Panc1 (cell line): Measurements from ENCODE around the gene UBE2G2. TPM values are rescaled to one million over a fixed set of nuclear protein-coding genes. Genes with fewer than 3 reads are reported as not detected.

Experiments used
- ATAC-seq: fragments of 200-7000 bp; cut with Tn5 transposase; 2 replicates; pipeline ENCODE4 v1.9.1; 2020; ENCODE audit warnings: mild to moderate bottlenecking, moderate library complexity
- BruUV-seq: library from RNA; stranded (reverse); fragments of 400-500 nt; replicated peaks from 2 replicates; lab custom pipeline; 2021; lab: Mats Ljungman, UMichigan
- CTCF ChIA-PET: fragments of 300-600 bp; sonication (Branson Sonifier 250); formaldehyde crosslinking; loops from one replicate; lab custom pipeline; 2022; ENCODE audit warnings: antibody characterized with exemption; lab: Charles Lee
- POLR2A ChIA-PET: fragments of 300-600 bp; sonication (Branson Sonifier 250); formaldehyde crosslinking; loops from one replicate; lab custom pipeline; 2022; ENCODE audit warnings: antibody characterized with exemption; lab: Charles Lee
- DNase-seq: peaks from one replicate; pipeline ENCODE4 v3.0.0-alpha.2; 2010; ENCODE audit warnings: low read depth, low spot score
- H3K27ac ChIP-seq: 2 replicates; pipeline ENCODE4 v1.5.1; 2011; ENCODE audit warnings: mild to moderate bottlenecking, low read length, inconsistent platforms
- H3K27me3 ChIP-seq: fragments of 200-500 bp; sonication (Bioruptor generic); 2 replicates; pipeline ENCODE4 v1.6.0; 2014; ENCODE audit warnings: low read length, inconsistent platforms; ENCODE audit not compliant: control insufficient read depth, insufficient read depth
- H3K36me3 ChIP-seq: fragments of 200-500 bp; sonication (Bioruptor generic); 2 replicates; pipeline ENCODE4 v1.5.1; 2014; ENCODE audit warnings: inconsistent platforms, mild to moderate bottlenecking, low read length, moderate library complexity; ENCODE audit not compliant: control insufficient read depth, insufficient read depth
- H3K4me1 ChIP-seq: 2 replicates; pipeline ENCODE4 v1.5.1; 2011; ENCODE audit warnings: inconsistent platforms, mild to moderate bottlenecking, low read length, moderate library complexity; ENCODE audit not compliant: control insufficient read depth, insufficient read depth
- H3K4me3 ChIP-seq, 2 experiments: 2 replicates each; pipeline ENCODE4 v1.5.1; 2011 to 2012; ENCODE audit warnings: low read depth in 2 of 2, low read length in 2 of 2, mild to moderate bottlenecking in 2 of 2, inconsistent platforms in 1 of 2, moderate library complexity in 1 of 2
- H3K9me3 ChIP-seq: fragments of 200-500 bp; sonication (Bioruptor generic); 2 replicates; pipeline ENCODE4 v1.5.1; 2014; ENCODE audit warnings: low read depth, mild to moderate bottlenecking, inconsistent platforms, low read length, moderate library complexity; ENCODE audit not compliant: control insufficient read depth, insufficient read depth
- CTCF ChIP-seq: fragments of 450-650 bp; IDR thresholded peaks from 2 replicates; pipeline ENCODE4 v1.5.1; 2017; ENCODE audit warnings: mild to moderate bottlenecking
- REST ChIP-seq, 2 experiments: IDR thresholded peaks; 2 replicates each; pipeline ENCODE4 v1.6.1; 2011 to 2012; ENCODE audit warnings: low read depth in 2 of 2, control low read depth in 1 of 2, low read length in 1 of 2, mild to moderate bottlenecking in 1 of 2, moderate library complexity in 1 of 2; ENCODE audit not compliant: insufficient read depth in 1 of 2
- TCF7L2 ChIP-seq: IDR thresholded peaks from 2 replicates; pipeline ENCODE4 v1.6.1; 2011; ENCODE audit warnings: mild to moderate bottlenecking, low read depth, low read length, inconsistent platforms
- in situ Hi-C: cut with HindIII; loops from 2 replicates; pipeline ENCODE4 v1.10.0; 2016; ENCODE audit warnings: low sequenced_read_pairs, low pct_unique_long_range_greater_than_20kb
- intact Hi-C: fragments of 100-400 bp; cut with micrococcal nuclease; formaldehyde crosslinking; loops from one replicate; pipeline ENCODE4 v1.10.0; 2022; ENCODE audit not compliant: unreplicated experiment
- total RNA-seq: library from RNA; stranded (reverse); gene quantifications from one replicate; pipeline ENCODE4 v1.2.1, GENCODE V29; 2021; ENCODE audit not compliant: unreplicated experiment

UBE2G2 gene
- total RNA-seq, 1 experiment from 2014 or later, result 77.4 TPM

- ATAC-seq, result peak; percentile 25
- intact Hi-C loops (no loop called here), in situ Hi-C loops (no loop called here)
- peak overlapping the region; percentile 89 for H3K27ac ChIP-seq
- H3K4me3 ChIP-seq, result peak overlapping the region; percentile 91 to 93
- H3K4me1 ChIP-seq, result peaks cover 16% of the 10 kb centered on the region
- no peak for DNase-seq
- ChIA-PET POLR2A (no interaction called here), CTCF (no interaction called here)
- no TSS peak for BruUV-seq
- peaks cover 11% of the 10 kb centered on the region for H3K36me3 ChIP-seq
- no peaks in the 10 kb centered on the region for H3K27me3 ChIP-seq
- H3K9me3 ChIP-seq, result no peaks in the 10 kb centered on the region
- TF ChIP-seq TCF7L2 (no peak), CTCF (no peak), REST (IDR thresholded peaks at IDR 0.05; ENCODE audit: insufficient read depth in 1 of 2, low read depth in 2 of 2, low read length in 1 of 2) (no peak)
These were observed 955 bp upstream of the UBE2G2 start for GRCh38 chr21:44802396-44803153.

- Histone ChIP-seq H3K27ac (peak overlapping the region; percentile 89), H3K27me3 (no peaks in the 10 kb centered on the region), H3K36me3 (peaks cover 11% of the 10 kb centered on the region), H3K9me3 (no peaks in the 10 kb centered on the region), H3K4me3 (peak overlapping the region; percentile 91 to 93), H3K4me1 (peaks cover 16% of the 10 kb centered on the region)
- intact Hi-C loops, result loop anchor here (2.0 kb wide), 1 partner anchor 74 kb away; no protein-coding TSS in a partner anchor
- CTCF ChIA-PET, result interaction anchor here (0.5 to 1.3 kb wide), 4 partner anchors 91 to 274 kb away, joined by 3 to 7 read pairs (median 4); no protein-coding TSS in a partner anchor
- TF ChIP-seq CTCF, result 0 out of 2 replicates have a peak, but pooled peaks have one; percentile 32
- TF ChIP-seq TCF7L2, result no peak
- no peak for DNase-seq
- peak; percentile 32; the same call in 1 of the 2 replicates for ATAC-seq
- POLR2A ChIA-PET, result interaction anchor here (0.7 kb wide), 1 partner anchor 470 kb away, joined by 3 read pairs; no protein-coding TSS in a partner anchor
- BruUV-seq, result no TSS peak
- in situ Hi-C loops, result no loop called here
These were observed 601 bp downstream of the UBE2G2 start for GRCh38 chr21:44800971-44801467.
